ENCODE measurements around the gene UGT1A7.
"Not testable (repeated sequence)": the region's sequence is repeated elsewhere in the genome, so short reads cannot be mapped to it uniquely, and the experiment has no call there.

UGT1A7 gene

DNA sequence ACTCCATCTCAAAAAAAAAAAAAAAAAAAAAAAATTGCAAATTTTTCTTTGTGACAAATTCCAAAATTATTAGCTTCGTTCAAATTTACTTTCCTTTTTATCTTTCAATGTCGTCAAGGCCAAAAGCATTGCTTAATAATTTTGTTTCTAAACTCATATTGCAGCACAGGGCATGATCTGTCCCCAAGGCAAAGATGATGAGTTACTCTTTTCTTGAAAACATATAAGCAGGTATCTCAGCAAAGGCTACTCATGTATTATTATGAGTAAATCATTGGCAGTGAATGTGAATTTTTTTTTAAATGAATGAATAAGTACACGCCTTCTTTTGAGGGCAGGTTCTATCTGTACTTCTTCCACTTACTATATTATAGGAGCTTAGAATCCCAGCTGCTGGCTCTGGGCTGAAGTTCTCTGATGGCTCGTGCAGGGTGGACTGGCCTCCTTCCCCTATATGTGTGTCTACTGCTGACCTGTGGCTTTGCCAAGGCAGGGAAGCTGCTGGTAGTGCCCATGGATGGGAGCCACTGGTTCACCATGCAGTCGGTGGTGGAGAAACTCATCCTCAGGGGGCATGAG is at the start of gene UGT1A7:
UGT1A7 (plus strand) TSS at position 381 of the 579 bp plus-strand sequence; CDS start at position 418, 37 bp downstream.
- Mint-ChIP-seq H3K4me3 (no peak within 1 kb of the TSS), H3K36me3 (ENCODE audit: low read depth) (no peaks in the 10 kb centered on the region), H3K27ac (no peak within 1 kb of the TSS), H3K9me3 (no peaks in the 10 kb centered on the region), H3K27me3 (ENCODE audit: low read depth, poor library complexity) (peaks cover 12% of the 10 kb centered on the region), H3K4me1 (no peaks in the 10 kb centered on the region)
- no peak for DNase-seq
- TF ChIP-seq, protein P1, sequence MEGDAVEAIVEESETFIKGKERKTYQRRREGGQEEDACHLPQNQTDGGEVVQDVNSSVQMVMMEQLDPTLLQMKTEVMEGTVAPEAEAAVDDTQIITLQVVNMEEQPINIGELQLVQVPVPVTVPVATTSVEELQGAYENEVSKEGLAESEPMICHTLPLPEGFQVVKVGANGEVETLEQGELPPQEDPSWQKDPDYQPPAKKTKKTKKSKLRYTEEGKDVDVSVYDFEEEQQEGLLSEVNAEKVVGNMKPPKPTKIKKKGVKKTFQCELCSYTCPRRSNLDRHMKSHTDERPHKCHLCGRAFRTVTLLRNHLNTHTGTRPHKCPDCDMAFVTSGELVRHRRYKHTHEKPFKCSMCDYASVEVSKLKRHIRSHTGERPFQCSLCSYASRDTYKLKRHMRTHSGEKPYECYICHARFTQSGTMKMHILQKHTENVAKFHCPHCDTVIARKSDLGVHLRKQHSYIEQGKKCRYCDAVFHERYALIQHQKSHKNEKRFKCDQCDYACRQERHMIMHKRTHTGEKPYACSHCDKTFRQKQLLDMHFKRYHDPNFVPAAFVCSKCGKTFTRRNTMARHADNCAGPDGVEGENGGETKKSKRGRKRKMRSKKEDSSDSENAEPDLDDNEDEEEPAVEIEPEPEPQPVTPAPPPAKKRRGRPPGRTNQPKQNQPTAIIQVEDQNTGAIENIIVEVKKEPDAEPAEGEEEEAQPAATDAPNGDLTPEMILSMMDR (IDR thresholded peaks at IDR 0.05): no peak

DNA sequence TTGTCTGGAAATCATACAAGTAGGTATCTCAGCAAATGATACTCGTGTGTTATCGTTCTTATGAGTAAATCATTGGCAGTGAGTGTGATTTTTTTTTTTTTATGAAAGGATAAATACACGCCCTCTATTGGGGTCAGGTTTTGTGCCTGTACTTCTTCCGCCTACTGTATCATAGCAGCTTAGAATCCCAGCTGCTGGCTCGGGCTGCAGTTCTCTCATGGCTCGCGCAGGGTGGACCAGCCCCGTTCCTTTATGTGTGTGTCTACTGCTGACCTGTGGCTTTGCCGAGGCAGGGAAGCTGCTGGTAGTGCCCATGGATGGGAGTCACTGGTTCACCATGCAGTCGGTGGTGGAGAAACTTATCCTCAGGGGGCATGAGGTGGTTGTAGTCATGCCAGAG is 45.4 kb upstream of the UGT1A7 start, which contains the start of gene UGT1A10:
UGT1A10 (plus strand) TSS at position 143 of the 400 bp plus-strand sequence; CDS start at position 218, 75 bp downstream.
- peaks cover 24% of the 10 kb centered on the region for H3K9me3 Mint-ChIP-seq
- not testable (repeated sequence) for H3K27ac Mint-ChIP-seq; H3K4me3 Mint-ChIP-seq; DNase-seq; H3K36me3 Mint-ChIP-seq (ENCODE audit: low read depth)
- H3K27me3 Mint-ChIP-seq (ENCODE audit: low read depth, poor library complexity): peaks cover 17% of the 10 kb centered on the region
- H3K4me1 Mint-ChIP-seq: peaks cover 21% of the 10 kb centered on the region

DNA sequence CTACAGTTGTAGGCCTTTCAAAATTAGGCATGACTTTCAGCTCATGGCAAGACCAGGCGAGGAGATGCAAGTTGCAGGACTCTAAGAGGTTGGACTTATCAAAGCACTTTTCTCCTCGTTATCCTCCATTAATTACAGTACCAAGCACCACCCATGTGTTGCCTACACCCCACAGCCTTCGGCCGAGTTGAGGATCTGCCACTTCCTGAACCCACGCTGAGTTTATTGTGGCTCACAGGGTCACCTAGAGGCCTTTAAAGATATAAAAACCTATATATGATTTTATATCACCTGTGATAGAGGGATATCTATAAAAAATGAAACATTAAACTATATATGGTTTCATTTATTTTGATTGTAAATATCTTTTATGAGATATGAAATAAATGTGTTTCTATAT is 42.9 kb upstream of the UGT1A7 start:
- Mint-ChIP-seq H3K27ac (no peak overlapping the region), H3K36me3 (ENCODE audit: low read depth) (no peaks in the 10 kb centered on the region), H3K27me3 (ENCODE audit: low read depth, poor library complexity) (peaks cover 9% of the 10 kb centered on the region), H3K9me3 (peaks cover 28% of the 10 kb centered on the region), H3K4me3 (no peak overlapping the region), H3K4me1 (peaks cover 21% of the 10 kb centered on the region)
- TF ChIP-seq, protein P1 (IDR thresholded peaks at IDR 0.05): no peak
- DNase-seq: no peak

DNA sequence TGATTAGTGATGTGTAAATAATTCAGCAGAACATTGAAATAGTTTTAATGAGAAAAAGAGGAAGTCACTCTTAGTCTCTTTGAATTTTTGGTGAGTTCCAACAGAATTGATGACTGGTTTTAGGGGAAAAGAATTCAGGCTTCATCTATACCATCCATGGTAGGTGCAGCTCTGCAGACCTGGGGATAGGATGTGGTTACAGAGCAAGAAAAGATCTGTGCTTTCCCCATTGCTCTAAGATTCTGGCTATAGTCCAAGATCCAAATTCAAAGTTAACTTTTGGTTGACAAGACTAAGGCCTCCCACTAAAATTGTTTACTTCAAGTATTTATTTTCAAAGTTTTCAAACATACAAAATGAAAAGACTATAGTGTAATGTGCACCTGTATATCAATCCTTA is 41.8 kb upstream of the UGT1A7 start:
- H3K27me3 Mint-ChIP-seq (ENCODE audit: low read depth, poor library complexity): peaks cover 9% of the 10 kb centered on the region
- no peak for DNase-seq
- H3K27ac Mint-ChIP-seq: peak overlapping the region; percentile 50
- H3K9me3 Mint-ChIP-seq: peaks cover 37% of the 10 kb centered on the region
- TF ChIP-seq, protein P1 (IDR thresholded peaks at IDR 0.05): no peak
- H3K4me3 Mint-ChIP-seq: no peak overlapping the region
- peaks cover 21% of the 10 kb centered on the region for H3K4me1 Mint-ChIP-seq
- no peaks in the 10 kb centered on the region for H3K36me3 Mint-ChIP-seq (ENCODE audit: low read depth)

DNA sequence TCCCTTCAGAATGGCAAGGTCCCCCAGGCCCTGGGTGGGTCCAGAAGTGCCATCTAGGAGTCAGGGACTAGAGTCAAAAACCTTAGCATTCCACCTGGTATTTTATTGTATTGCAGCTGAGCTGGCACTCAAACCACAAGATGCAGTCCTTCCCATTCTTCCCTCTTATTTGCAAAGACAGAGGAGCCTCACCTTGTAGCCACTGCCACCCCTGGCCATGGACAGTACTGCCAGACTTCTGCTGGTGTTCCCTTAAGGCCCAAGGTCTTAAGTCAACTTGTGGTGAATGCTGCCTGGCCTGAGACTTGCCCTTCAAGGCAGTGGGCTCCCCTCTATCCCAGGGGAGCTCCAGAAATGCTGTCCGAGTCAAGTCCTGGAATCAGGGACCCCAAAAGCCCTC is 38.6 kb upstream of the UGT1A7 start:
- no peak for DNase-seq
- H3K27me3 Mint-ChIP-seq (ENCODE audit: low read depth, poor library complexity): peaks cover 7% of the 10 kb centered on the region
- peaks cover 6% of the 10 kb centered on the region for H3K36me3 Mint-ChIP-seq (ENCODE audit: low read depth)
- H3K27ac Mint-ChIP-seq: no peak overlapping the region
- peaks cover 62% of the 10 kb centered on the region for H3K9me3 Mint-ChIP-seq
- no peak overlapping the region for H3K4me3 Mint-ChIP-seq
- peaks cover 21% of the 10 kb centered on the region for H3K4me1 Mint-ChIP-seq
- TF ChIP-seq, protein P1 (IDR thresholded peaks at IDR 0.05): no peak

DNA sequence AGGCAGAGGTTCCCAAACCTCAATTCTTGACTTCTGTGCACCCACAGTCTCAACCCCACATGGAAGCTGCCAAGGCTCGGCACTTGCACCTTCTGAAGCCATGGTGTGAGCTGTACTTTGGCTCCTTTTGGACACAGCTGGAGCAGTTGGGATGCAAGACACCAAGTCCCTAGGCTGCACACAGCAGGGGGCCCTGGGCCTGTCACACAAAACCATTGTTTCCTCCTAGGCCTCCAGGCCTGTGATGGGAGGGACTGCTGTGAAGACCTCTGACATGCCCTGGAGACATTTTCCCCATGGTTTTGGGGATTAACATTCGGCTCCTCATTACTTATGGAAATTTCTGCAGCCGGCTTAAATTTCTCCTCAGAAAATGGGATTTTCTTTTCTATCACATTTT is 35.7 kb upstream of the UGT1A7 start:
- not testable (repeated sequence) for H3K27me3 Mint-ChIP-seq (ENCODE audit: low read depth, poor library complexity); H3K4me1 Mint-ChIP-seq; H3K36me3 Mint-ChIP-seq (ENCODE audit: low read depth); DNase-seq; H3K27ac Mint-ChIP-seq; H3K4me3 Mint-ChIP-seq
- peaks cover 66% of the 10 kb centered on the region for H3K9me3 Mint-ChIP-seq

DNA sequence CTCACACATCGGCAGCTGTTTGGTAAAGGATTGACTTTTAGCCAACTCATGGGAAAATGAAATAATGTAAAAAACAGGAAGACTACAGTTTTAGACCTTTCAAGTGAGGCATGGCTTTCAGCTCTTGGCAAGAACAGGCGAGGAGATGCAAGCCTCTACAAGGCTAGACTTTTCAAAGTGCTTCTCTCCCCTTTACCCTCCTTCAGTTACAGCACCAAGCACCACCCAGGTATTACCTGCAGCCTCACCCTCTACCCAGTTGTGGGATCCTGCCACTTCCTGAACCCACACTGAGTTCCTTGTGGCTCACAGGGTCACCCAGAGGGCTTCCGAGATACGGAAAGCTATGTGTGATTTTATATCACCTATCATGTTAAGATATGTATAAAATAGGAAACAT is 30.7 kb upstream of the UGT1A7 start:
- TF ChIP-seq, protein P1 (IDR thresholded peaks at IDR 0.05): no peak
- no peak overlapping the region for H3K4me3 Mint-ChIP-seq
- H3K27ac Mint-ChIP-seq: no peak overlapping the region
- peaks cover 6% of the 10 kb centered on the region for H3K36me3 Mint-ChIP-seq (ENCODE audit: low read depth)
- peaks cover 4% of the 10 kb centered on the region for H3K27me3 Mint-ChIP-seq (ENCODE audit: low read depth, poor library complexity)
- H3K9me3 Mint-ChIP-seq: peaks cover 26% of the 10 kb centered on the region
- no peaks in the 10 kb centered on the region for H3K4me1 Mint-ChIP-seq
- no peak for DNase-seq

Data from nephron progenitor cell (in vitro differentiated cells).